Erythroblast (primary cell): Measurements from ENCODE around the gene GJC2.

Experiments used
- GATA1 ChIP-seq: IDR thresholded peaks from 2 replicates; pipeline ENCODE4 v1.6.1; 2011; ENCODE audit warnings: low read depth, mild to moderate bottlenecking, control low read depth, low read length, moderate library complexity
- POLR2A ChIP-seq: IDR thresholded peaks from 2 replicates; pipeline ENCODE4 v1.6.1; 2011; ENCODE audit warnings: mild to moderate bottlenecking, low read length

DNA sequence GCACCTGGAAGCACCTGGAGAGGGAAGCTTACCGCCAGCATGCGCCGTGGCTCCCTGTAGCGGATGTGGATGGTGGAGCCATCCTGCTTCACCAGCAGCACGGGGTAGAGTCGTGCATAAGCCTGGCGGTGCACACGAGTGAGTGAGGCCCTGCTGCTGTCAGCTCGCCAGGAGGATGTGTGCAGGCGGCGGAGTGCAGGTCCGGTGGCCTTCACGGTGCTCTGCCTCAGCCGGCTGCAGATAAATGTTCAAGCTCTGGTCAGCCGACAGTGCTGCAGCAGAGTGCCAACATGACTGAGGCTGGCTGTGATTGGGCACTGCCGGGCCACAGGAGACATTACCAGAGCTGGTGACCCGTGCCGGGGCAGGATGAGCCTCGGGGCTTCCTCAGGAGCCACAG, 42.1 kb upstream of the GJC2 start:
- TF ChIP-seq POLR2A (no peak), GATA1 (no peak)
